Right lobe of liver (tissue), 6 donors: ENCODE data around the gene TUBGCP2. TPM values are rescaled to one million over a fixed set of nuclear protein-coding genes. Genes with fewer than 3 reads are reported as not detected.

Source experiments
- ATAC-seq, 4 donors: fragments of 200-7000 bp; cut with Tn5 transposase; one replicate each; pipeline ENCODE4 v1.9.1; 2020; ENCODE audit warnings: mild to moderate bottlenecking in 4 of 4, moderate library complexity in 4 of 4
- DNase-seq, 3 donors: peaks; one replicate each; pipeline ENCODE4 v3.0.0-alpha.2; 2020
- H3K27ac ChIP-seq, 3 donors: fragments of 200-600 bp; one replicate each; pipeline ENCODE4 v1.8.0; 2022
- H3K27me3 ChIP-seq, 2 donors: fragments of 200-600 bp; one replicate each; pipeline ENCODE4 v1.8.0; 2022
- H3K36me3 ChIP-seq, 4 donors: fragments of 200-600 bp; sonication (generic) in 1 of 4; one replicate each; pipeline versions ENCODE4 v1.5.1 to v1.8.0; 2017 to 2022; ENCODE audit warnings: control low read depth in 1 of 4
- H3K4me1 ChIP-seq, 4 donors: fragments of 200-600 bp; sonication (generic) in 1 of 4; one replicate each; pipeline versions ENCODE4 v1.5.1 to v1.8.0; 2017 to 2022; ENCODE audit warnings: control low read depth in 1 of 4
- H3K4me3 ChIP-seq, 3 donors: fragments of 200-600 bp; one replicate each; pipeline ENCODE4 v1.8.0; 2022
- H3K9me3 ChIP-seq, 4 donors: fragments of 200-600 bp; sonication (generic) in 1 of 4; one replicate each; pipeline versions ENCODE4 v1.5.1 to v1.8.0; 2017 to 2022; ENCODE audit warnings: control low read depth in 1 of 4
- CTCF ChIP-seq, 4 donors: fragments of 200-600 bp in 3 of 4; fragments of 450-650 bp in 1 of 4; IDR thresholded peaks; one replicate each; pipeline versions ENCODE4 v1.5.1 to v1.8.0; 2016 to 2022; ENCODE audit warnings: antibody characterized with exemption in 4 of 4, mild to moderate bottlenecking in 2 of 4
- POLR2A ChIP-seq: fragments of 450-650 bp; IDR thresholded peaks from one replicate; pipeline ENCODE4 v1.6.1; 2017; ENCODE audit warnings: antibody characterized with exemption, mild to moderate bottlenecking
- WGBS: methylation state at CpG from one replicate; pipeline ENCODE4 v1.1.6; 2018; ENCODE audit warnings: low coverage, low lambda C conversion rate; ENCODE audit not compliant: insufficient coverage; ENCODE audit errors: missing lambda C conversion rate; 5-methylcytosine and 5-hydroxymethylcytosine counted together
- intact Hi-C, 2 donors: fragments of 100-400 bp; cut with DNase I; formaldehyde crosslinking; loops; one replicate each; pipeline versions ENCODE4 v1.11.2 to v1.14.1; 2022
- total RNA-seq, 6 experiments: library from RNA; depleted of rRNA in 2 of 6; stranded (reverse); fragments of >200 nt in 2 of 6; fragmentation: NEBNext Ultra II Directional in 3 of 6; extraction: Animal tissue kit (Norgen Biotek cat#: 25700) in 3 of 6; gene quantifications; one replicate each; pipeline versions ENCODE4 v1.1.0 to v1.2.4, GENCODE V29; 2016 to 2023
- donor health status: DM: no; HTN: yes; CAD: no.
- donor health status: DM: no; HTN: no; CAD: no.
- donor health status: DM: no; HTN: no; CAD: no.
- donor health status: DM: no; HTN: yes; CAD: no.
- donor health status: DM: no; HTN: yes; CAD: no.

Gene TUBGCP2
- total RNA-seq, 6 experiments from 2014 or later, result 19.6 to 30.0 (median 25.6) TPM

GRCh38 chr10:133246236-133246626 is 62.4 kb downstream of the TUBGCP2 start:
- intact Hi-C loops, result no loop called here
- TF ChIP-seq CTCF (IDR thresholded peaks at IDR 0.05) (no peak), POLR2A (no peak)

DNA sequence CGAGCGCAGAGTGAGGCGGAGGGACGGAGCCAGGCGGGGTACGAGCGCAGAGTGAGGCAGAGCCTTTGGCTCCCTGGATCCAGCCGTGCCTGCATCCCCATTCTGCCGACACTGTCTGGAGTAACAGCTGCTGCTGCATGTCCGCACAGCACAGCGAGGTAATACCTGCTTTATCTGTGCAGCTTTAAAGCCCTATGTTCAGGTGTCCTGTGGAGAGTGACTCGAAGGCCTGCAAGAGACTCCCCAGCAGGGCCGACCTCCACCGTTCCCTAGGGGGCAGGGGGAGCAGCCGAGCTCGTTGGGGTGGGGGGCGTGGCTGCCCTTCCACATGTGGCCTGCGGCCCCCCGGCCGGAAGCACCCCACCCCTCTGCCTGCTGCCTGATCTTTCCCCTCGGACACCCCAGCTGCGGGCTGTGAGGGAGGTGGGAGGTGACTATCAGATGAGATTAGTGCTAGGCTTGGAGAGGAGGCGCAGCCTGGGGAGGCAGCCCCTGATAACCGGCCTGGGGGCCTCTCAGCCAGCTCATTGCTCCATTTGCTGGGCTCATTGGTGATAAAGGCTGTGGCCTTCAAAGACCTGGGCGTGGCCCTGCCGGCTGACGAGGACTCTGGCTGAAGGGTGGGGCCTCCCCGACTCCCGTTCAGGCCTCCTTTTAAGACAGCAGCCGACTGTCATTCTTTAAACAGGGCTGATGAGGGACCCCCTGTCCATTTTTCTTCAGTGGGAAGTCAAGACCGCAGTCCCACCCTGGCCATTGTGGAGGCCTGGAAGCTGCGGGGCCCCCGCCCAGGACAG is 63.0 kb downstream of the TUBGCP2 start:
- no peaks in the 10 kb centered on the region for H3K4me1 ChIP-seq
- H3K27ac ChIP-seq, result no peak overlapping the region
- H3K36me3 ChIP-seq, result no peaks in the 10 kb centered on the region
- H3K27me3 ChIP-seq, result peaks cover 0 to 5% of the 10 kb centered on the region in 2 donors
- H3K9me3 ChIP-seq, result no peaks in the 10 kb centered on the region
- H3K4me3 ChIP-seq, result no peak overlapping the region
- TF ChIP-seq POLR2A (no peak), CTCF (IDR thresholded peaks at IDR 0.05) (no peak)
- intact Hi-C loops, result no loop called here
- DNase-seq (no peak), ATAC-seq (no peak)
- no CpG with 5 or more reads among the region's 33 CpGs for WGBS

More at GRCh38 chr10:133246236-133246626, 62.4 kb downstream of the TUBGCP2 start:
- DNase-seq (no peak), ATAC-seq (no peak)
- H3K4me1 ChIP-seq, result no peaks in the 10 kb centered on the region
- 41% methylated on average over 6 of the region's 12 CpGs for WGBS
- no peaks in the 10 kb centered on the region for H3K36me3 ChIP-seq
- no peaks in the 10 kb centered on the region for H3K9me3 ChIP-seq
- H3K27me3 ChIP-seq, result peaks cover 0 to 5% of the 10 kb centered on the region in 2 donors
- H3K4me3 ChIP-seq, result no peak overlapping the region
- H3K27ac ChIP-seq, result no peak overlapping the region

DNA sequence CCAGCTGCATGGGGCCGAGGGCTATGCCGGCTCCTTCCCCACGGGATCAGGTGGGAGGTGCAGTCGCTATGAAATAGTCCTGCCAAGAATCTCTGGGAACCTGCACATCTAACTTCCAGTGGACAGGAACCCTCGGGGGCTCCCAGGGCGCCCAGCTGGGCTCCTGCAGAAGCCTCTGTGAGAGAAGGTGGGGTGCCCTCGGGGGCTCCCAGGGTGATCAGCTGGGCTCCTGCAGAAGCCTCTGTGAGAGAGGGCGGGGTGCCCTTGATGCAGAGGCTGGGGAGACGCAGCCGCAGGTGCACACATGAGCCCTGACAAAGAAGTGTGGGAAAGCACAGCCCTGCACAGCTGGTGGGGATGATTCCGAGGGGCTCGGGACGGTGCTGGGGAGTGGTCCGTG is 65.1 kb downstream of the TUBGCP2 start:
- Histone ChIP-seq H3K4me3 (no peak overlapping the region), H3K4me1 (no peaks in the 10 kb centered on the region), H3K27ac (no peak overlapping the region), H3K27me3 (peaks cover 0 to 5% of the 10 kb centered on the region in 2 donors), H3K9me3 (no peaks in the 10 kb centered on the region), H3K36me3 (no peaks in the 10 kb centered on the region)
- intact Hi-C loops, result no loop called here
- ATAC-seq (no peak), DNase-seq (no peak)
- 65% methylated on average over 10 of the region's 14 CpGs for WGBS
- no peak for TF ChIP-seq POLR2A
- TF ChIP-seq CTCF (IDR thresholded peaks at IDR 0.05), result no peak

DNA sequence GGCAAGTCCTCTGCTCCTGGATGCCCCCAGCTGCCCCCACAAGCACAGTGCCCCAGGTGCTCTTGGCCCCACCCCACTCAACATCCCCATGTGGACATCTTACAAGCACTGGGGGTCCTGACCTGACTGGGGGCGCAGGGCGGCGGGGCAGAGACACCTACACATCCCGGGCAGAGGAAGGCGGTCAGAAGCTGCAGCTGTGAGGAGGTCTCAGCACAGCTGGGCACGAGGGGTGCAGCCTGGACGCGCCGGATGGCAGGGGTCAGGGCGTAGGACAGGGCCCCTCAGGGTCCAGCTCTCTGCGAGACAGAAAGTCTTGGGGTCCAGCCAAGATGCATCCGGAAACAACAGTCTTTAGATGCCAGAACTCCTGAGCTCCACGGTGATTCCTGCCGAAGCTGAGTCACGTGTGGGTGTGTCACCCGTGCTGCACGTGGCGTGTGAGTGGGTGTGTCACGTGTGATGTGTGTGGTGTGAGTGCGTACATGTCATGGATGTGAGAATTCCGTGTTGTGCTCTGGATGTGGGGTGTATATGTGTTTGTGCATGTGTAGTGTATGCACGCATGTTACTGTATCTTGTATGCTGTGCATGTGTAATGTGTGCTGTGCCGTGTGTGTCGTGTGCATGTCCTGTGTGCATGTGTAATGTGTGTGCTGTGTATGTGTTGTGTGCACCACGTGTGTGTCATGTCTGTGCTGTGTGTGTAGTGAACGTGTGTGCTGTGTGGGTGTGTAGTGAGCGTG is 65.9 kb downstream of the TUBGCP2 start:
- TF ChIP-seq CTCF (IDR thresholded peaks at IDR 0.05) (no peak), POLR2A (no peak)
- no peak for ATAC-seq
- Histone ChIP-seq H3K9me3 (no peaks in the 10 kb centered on the region), H3K36me3 (no peaks in the 10 kb centered on the region), H3K27me3 (peaks cover 0 to 5% of the 10 kb centered on the region in 2 donors), H3K4me1 (no peaks in the 10 kb centered on the region), H3K27ac (no peak overlapping the region), H3K4me3 (no peak overlapping the region)
- intact Hi-C loops, result no loop called here
- DNase-seq, result no peak
- WGBS, result 62% methylated on average over 20 of the region's 27 CpGs
